Astrocyte (in vitro differentiated cells and primary cell): ENCODE results near the gene SLX4.

Source experiments
- CTCF ChIP-seq: IDR thresholded peaks from 2 replicates; pipeline ENCODE4 v1.5.1; 2011; ENCODE audit warnings: low read depth, mild to moderate bottlenecking, inconsistent platforms, low read length, moderate library complexity; ENCODE audit not compliant: insufficient read depth
- EZH2 ChIP-seq: IDR thresholded peaks from 2 replicates; pipeline ENCODE4 v1.6.1; 2012; ENCODE audit warnings: mild to moderate bottlenecking, low read length, inconsistent platforms; ENCODE audit not compliant: insufficient read depth

GRCh38 chr16:3574195-3574594 lies 37.2 kb downstream of the SLX4 start:
- TF ChIP-seq CTCF, result no peak
- TF ChIP-seq EZH2, result no peak
